GM21423 (cell line): ENCODE results near the gene MAP1LC3A.

Experiments
- ATAC-seq: cut with Tn5 transposase; IDR thresholded peaks from one replicate; pipeline ENCODE4 v1.9.1; 2021; ENCODE audit warnings: mild to moderate bottlenecking, moderate library complexity; ENCODE audit not compliant: unreplicated experiment

MAP1LC3A gene

GRCh38 chr20:34547844-34548613 lies 10.5 kb upstream of the MAP1LC3A start:
- no peak for ATAC-seq

DNA sequence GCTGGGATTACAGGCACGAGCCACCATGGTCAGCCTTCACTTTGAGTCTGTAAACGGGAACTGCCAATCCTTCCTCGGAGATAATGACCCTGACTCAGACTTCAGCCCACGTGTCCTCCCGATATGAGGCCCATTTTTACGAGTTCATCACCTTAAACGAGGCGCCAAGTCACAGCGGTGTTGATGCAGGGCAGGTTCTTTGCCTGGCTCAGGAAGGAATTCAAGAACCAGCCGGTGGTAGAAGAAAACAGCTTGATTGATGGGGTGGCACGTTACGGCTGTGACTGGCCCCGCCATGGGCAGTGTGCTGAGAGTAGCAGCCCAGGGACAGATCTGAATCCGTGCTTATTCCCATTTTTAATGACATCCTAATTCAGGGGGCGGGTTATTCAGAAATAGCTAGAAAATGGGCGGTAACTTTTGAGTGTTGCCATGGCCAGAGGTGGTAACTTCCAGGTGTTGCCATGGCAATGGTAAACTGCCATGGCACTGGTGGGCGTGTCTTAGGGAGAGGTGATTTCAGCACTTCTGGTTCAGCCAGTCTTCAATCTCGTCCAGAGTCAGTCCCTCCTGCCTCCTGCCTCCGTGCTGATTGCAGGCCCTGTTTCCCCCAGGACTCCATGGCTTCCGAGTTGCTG lies 9.1 kb upstream of the MAP1LC3A start:
- no peak for ATAC-seq

DNA sequence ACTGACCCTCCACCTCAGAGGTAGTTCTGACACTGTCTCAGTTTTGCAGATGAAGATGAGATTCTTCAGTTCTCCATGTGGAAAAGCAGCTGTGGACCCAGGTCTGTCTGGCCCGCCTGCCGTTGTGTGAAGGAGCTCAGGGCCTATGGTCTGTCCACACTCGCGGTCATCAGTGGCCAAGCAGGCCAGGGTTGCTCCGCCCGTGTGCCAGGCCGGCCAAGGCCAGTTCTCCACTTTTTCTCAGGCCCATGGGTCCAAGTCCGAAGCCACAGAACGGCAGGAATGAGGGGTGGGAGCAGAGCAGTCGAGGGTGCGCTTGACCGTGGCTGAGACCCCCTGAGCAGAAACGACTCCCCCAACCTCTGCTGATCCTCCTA lies 8.6 kb upstream of the MAP1LC3A start:
- no peak for ATAC-seq

- no peak for ATAC-seq
Observed at GRCh38 chr20:34552569-34552968, 5.9 kb upstream of the MAP1LC3A start.

DNA sequence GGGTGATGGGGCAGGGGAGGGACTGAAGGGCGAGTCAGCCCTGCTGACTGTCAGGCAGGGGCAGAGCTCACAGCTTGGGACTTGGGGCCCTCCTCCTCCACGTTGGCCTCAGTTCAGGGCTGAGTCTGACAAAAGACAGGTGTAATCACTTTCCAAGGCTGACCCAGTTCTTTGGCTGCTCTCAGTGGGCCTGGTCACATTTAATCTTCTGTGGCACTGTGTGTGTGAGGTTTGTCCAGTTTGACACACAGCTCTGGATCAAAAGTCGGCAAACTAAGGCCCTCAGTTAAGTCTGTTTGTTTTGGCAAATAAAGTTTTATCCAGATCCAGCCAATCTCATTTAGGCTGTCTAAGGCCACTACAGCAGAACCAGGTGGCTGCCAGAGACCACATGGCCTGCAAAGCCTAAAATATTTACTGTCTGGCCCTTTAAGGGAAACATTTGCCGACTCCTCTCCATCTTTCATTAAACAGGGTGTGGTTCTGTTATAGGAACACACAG lies 5.1 kb upstream of the MAP1LC3A start:
- ATAC-seq = no peak

- ATAC-seq = no peak
Observed at GRCh38 chr20:34557936-34558319, 590 bp upstream of the MAP1LC3A start.

DNA sequence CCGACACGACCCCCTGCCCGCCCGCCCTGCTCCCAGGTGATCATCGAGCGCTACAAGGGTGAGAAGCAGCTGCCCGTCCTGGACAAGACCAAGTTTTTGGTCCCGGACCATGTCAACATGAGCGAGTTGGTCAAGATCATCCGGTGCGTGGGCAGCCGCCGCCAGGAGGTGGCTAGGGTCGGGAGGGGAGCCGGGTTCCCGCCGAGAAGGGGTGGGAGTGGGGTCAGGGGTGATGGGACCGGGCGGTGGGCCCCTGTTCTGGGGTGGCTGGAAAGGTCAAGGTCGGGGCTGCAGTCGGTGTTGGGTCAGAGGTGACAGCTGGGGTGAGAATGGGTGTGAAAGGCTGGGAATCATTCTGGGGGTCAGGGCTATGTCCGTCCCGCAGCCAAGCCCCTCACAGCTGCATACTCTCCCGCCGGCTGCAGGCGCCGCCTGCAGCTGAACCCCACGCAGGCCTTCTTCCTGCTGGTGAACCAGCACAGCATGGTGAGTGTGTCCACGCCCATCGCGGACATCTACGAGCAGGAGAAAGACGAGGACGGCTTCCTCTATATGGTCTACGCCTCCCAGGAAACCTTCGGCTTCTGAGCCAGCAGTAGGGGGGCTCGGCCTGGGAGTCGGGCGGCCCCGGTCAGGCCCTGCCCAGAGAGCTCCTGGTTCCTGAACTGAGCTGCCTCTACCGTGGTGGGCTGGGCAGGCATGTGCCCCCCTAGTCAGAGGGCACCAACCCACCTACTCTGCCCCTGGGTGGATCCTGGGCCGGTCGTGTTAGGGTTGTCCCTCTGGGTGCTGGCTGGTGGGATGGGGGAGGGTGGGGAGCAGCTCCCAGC lies 1.0 kb downstream of the MAP1LC3A start:
- no peak for ATAC-seq

DNA sequence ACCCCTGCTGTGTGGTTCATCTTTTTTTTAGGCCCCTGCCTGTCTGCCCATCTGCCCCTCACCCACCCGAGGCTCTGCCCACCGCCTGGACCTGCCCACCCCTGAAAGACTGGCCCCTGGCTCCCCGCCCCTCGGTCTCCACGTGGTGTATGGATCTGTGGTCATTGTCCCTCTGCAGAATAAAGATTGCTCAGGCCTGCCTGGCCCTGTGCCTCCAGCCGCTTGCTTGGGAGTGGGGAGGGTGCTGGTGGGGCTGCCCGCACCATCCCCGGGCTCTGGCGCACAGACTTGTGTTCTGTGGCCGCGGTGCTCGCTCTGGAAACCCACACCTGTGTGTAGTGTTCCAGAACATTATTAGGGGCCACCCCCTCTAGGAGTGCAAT lies 1.6 kb downstream of the MAP1LC3A start:
- ATAC-seq = no peak

DNA sequence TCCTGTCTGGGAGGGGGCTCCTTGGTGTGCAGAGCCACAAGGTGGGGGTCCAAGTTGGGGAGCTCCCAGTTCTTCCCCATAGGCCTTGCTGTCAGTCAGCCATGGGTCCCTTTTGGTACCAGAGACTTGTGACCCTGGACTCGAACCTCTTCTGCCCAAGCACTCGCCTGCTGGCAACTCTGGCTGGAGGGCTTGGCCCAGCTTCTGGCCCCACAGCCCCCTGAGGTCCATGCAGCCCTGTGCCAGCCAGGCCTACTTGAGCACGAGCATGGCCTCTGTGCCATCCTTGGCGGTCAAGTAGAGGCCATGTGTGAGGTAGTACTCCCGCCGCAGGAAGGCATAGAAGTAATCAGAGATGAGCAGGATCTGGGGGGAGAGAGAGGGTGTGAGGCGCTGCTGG lies 2.1 kb downstream of the MAP1LC3A start:
- ATAC-seq = no peak

- no peak for ATAC-seq
Observed at GRCh38 chr20:34561661-34562060, 3.1 kb downstream of the MAP1LC3A start.

GRCh38 chr20:34562641-34563040 lies 4.1 kb downstream of the MAP1LC3A start:
- no peak for ATAC-seq

GRCh38 chr20:34564833-34565232 lies 6.3 kb downstream of the MAP1LC3A start:
- no peak for ATAC-seq

DNA sequence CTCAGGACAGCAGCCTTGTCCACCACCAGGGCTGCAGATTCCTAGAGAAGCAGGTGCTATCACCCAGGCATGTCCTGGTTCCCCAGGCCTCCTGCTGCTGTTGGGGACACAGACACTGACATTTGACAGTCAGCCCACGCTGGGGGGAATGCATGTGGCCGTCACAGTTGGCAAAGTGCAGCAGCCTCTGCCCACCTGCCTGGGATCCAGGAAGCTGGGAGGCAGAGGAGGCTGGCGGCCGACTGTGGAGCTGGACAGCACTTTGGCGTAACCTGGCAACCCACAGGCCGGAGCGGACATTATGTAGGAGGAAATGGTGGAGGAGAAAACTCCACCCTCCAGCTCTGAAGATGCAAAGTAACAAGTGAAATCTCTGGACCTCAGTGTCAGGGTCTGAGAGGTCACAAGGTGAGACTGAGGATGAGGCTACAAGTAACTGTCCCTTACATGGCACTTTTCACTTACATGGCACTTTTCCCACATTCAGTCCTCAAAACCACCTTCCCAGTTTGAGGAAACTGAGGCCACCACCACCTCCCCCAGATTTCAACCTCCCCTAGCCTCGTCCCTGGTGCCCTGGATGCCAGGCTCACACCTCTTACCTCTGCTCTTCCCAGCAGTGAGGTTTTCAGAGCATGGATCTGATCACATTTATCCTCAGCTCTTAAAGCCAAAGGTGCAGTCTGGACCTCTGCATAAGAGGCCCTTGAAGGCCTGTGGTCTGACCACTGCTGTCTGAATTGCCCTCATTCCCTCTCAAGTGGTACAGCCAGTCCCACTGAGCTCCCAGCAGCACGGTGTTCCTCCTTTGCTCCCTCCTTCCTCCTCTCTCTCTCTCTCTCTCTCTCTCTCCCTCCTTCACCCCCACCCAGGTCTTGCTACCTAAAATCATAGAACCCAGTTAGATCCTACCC lies 8.7 kb downstream of the MAP1LC3A start:
- ATAC-seq = no peak

- ATAC-seq = no peak
Observed at GRCh38 chr20:34567892-34568865, 9.7 kb downstream of the MAP1LC3A start.

DNA sequence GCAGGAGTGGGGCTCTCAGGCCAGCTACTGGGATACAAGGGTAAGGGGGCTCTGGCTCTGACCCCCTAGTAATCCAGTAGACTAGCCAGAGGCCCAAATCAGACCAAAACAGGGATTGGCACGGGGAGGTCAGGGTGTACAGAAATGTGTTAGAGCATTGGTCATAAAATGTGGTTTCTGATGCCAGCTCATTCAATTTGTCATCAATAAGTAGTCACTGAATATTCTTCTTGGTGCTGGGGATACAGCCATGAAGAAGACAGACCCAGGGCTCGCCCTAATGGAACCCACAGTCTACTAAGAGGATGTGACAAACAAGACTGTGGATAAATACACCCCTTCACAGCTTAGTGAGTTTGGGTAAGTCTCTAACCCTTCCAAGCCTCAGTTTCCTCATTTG lies 11.1 kb downstream of the MAP1LC3A start:
- no peak for ATAC-seq

- no peak for ATAC-seq
Observed at GRCh38 chr20:34570859-34571306, 12.4 kb downstream of the MAP1LC3A start.

- no peak for ATAC-seq
Observed at GRCh38 chr20:34571753-34572152, 13.2 kb downstream of the MAP1LC3A start.

GRCh38 chr20:34573541-34574300 lies 15.2 kb downstream of the MAP1LC3A start:
- ATAC-seq = no peak

- no peak for ATAC-seq
Observed at GRCh38 chr20:34574426-34574825, 15.9 kb downstream of the MAP1LC3A start.
